Measurements from ENCODE around the gene FXYD5.
A peak's percentile ranks its signal among the peaks of the same experiment; 100 is the strongest.

FXYD5 gene

DNA sequence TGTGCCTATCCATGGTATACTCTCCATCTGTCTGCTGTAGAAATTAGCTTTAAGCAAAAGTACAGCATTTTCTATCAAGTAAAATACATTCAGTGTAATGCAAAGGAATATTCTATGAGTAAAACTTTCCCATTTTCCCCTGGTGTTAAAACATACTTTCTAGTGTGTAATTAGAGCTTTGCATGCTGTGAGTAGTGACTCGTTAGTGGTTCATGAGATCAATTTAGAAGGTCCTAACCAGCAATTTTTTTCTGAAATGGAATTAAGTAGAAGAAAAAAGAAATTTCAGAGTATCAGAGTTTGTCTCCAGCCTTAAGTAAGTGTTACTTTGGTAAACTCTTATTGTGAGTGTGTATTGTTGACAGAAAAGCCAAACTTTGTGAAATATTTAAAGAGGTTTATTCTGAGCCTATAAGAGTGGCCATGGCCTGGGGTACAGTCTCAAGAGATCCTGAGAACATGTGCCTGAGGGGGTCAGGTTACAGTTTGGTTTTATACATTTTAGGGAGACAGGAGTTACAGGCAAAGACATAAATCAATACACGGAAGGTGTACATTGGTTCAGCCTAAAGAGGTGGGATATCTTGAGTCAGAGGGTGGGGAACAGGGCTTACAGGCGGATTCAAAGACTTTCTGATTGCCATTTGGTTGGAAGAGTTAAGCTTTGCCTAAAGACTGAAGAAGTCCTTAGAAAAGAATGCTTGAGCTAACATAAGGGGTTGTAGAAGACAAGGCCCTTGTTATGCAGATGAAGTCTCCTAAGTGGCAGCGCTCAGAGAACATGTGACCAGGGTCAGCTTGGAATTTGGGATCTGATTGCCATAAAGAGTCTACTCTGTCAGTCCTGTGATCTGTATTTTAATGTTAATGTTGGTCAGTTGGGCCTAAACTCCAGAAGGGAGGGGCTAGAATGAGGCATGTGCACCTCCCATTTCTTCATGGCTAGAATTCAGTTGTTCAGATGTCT, 48.5 kb downstream of the FXYD5 start:
- DNase-seq: no peak
- in situ Hi-C loops (cut with HindIII; ENCODE audit: low pct_ligation_motif_present, low pct_unique_long_range_greater_than_20kb, low sequenced_read_pairs): no loop called here

DNA sequence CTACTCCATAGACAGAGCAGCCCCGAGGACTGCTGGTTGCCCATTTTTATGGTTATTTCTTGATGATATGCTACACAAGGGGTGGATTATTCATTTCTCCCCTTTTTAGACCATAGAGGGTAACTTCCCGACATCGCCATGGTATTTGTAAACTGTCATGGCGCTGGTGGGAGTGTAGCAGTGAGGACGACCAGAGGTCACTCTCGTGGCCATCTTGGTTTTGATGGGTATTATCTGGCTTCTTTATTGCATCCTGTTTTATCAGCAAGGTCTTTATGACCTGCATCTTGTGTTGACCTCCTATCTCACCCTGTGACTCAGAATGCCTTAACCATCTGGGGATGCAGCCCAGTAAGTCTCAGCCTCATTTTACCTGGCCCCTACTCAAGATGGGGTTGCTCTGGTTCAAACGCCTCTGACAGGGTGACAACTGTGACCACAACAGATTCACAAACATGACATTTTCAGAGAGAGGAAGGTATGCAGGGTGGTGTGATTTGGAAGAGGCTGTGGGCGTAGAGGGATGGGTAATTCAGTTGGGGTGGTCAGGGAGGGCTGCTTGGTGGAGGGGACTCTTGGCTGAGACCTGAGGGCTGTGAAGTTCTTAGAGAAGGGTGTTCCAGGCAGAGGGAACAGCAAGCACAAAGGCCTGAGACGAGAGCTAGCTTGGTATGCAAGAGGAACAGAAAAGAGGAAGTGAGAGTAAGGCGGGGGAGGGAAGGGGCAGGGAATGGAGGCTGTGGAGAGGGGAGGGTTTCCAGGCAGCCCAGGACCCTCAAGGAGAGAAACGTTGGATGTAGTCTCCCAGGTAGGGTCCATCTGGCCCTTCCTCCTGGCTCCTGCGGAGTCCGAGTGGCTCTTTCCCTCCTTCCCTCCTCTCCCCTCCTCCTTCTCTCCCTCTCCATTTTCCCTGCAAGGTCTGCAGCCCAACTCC, 50.5 kb downstream of the FXYD5 start:
- no peak for DNase-seq
- in situ Hi-C loops (cut with HindIII; ENCODE audit: low pct_ligation_motif_present, low pct_unique_long_range_greater_than_20kb, low sequenced_read_pairs): no loop called here

DNA sequence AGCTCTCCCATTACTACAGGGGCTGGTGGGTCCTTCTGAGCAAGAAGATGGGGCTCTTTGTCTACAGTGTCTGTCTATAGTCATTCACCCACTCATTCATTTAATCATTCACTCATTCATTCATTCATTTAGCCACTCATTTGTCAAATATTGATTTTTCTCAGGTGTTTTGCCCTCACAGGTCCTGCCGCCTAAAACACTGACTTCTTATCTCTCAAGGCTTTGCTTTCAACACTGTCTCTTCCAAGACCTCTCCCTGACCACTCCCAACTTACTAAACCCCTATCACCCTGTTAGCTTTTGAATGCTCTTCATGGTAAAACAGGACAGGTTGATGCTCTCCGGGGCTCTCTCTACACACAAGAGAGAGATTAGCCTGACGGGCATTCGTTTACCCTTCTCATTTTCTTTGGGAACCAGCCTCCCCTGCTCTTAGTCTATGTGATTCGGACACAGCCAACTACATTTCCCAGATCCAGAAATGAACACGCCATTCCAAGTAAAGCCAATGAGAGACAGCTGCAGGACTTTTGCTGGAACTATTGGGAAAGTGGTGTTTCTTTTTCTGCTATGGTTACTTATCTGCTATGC, 51.3 kb downstream of the FXYD5 start:
- in situ Hi-C loops (cut with HindIII; ENCODE audit: low pct_ligation_motif_present, low pct_unique_long_range_greater_than_20kb, low sequenced_read_pairs): no loop called here
- DNase-seq: no peak

DNA sequence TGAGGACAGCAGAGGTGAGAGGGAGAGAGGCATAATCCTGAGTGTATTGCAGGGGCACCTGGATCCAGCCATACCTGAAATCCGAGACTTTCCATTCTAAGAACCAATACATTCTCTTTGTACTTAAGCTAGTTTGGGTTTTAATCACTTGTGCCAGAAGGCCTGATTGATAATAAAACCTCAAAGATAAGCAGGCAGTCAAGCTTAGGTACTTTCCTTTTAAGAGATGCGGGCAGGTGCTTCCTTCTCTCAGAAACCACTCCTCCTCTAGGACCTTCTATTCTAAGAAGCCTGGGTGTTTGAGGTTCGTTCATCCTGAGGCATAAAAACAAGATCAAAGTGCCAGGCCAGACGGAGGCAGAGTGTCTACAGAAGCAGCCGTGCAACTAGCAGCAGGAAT, 51.8 kb downstream of the FXYD5 start:
- in situ Hi-C loops (cut with HindIII; ENCODE audit: low pct_ligation_motif_present, low pct_unique_long_range_greater_than_20kb, low sequenced_read_pairs): no loop called here

DNA sequence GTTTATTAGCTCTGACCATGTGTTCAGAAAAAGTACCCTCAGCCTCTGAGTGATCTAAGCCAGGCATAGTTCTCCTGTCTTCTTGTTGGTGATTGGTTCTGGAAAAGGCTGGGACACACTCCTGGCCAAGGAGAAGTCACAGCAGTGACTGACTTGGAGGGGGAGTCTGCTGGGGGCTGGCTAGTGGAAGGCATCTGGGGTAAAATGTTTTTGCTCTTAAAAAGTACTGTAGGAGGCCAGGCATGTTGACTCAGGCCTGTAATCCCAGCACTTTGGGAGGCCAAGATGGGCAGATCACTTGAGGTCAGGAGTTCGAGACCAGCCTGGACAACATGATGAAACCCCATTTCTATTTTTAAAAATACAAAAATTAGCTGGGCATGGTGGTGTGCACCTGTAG, 52.3 kb downstream of the FXYD5 start:
- DNase-seq: no peak
- in situ Hi-C loops (cut with HindIII; ENCODE audit: low pct_ligation_motif_present, low pct_unique_long_range_greater_than_20kb, low sequenced_read_pairs): no loop called here

More for the DNA sequence above, 51.8 kb downstream of the FXYD5 start:
- no peak for DNase-seq

DNA sequence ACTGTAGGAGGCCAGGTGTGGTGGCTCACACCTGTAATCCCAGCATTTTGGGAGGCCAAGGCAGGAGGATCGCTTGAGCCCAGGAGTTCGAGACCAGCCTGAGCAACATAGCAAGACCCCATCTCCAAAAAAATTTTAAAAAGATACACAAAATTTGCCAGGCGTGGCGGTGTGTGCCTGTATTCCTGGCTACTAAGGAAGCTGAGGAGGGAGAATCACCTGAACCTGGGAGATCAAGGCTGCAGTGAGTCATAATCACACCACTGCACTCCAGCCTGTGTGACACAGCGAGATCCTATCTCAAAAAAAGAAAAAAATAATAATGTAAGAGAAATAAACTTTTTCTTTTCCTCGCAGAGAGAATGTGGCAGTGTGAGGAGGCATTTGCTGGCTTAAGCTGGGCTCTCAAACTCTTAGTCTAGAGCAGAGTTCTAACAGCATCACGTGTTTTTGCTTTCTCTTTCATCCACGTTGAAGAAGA, 52.9 kb downstream of the FXYD5 start:
- DNase-seq: no peak

DNA sequence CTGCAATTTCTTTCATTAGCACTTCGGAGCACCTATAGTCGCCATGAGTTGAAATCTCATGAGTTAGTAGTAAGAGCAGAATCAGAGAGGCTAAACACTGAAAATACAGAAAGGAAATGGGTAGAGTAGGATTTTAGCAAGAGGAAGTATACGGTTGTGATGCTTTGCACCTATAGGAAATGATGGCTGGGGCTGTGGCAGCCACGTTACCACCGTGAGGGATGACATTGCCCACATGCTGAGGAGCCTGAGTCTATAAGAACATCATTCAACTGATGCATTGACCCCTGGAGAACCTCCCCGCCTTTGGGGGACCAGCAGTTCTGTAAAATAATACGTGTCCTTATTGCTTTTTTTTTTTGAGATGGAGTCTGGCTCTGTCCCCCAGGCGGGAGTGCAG, 53.6 kb downstream of the FXYD5 start:
- in situ Hi-C loops (cut with HindIII; ENCODE audit: low pct_ligation_motif_present, low pct_unique_long_range_greater_than_20kb, low sequenced_read_pairs): no loop called here
- no peak for DNase-seq

More for the DNA sequence above, 52.9 kb downstream of the FXYD5 start:
- in situ Hi-C loops (cut with HindIII; ENCODE audit: low pct_ligation_motif_present, low pct_unique_long_range_greater_than_20kb, low sequenced_read_pairs): no loop called here

DNA sequence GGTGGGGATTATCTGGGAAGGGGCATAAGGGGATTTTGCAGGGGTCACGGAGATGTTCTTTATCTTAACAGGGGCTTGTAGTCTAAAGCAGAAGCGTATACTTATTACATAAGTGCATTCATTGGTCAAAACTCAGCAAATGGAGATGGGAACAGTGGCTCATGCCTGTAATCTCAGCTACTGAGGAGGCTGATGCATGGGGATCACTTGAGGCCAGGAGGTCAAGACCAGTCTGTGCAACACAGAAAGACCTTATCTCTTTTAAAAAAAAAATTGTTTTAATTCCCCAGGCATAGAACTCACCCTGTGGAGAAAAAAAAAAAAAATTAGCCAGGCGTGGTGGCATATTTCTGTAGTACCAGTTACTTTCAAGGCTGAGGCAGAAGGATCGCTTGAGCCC, 55.1 kb downstream of the FXYD5 start:
- in situ Hi-C loops (cut with HindIII; ENCODE audit: low pct_ligation_motif_present, low pct_unique_long_range_greater_than_20kb, low sequenced_read_pairs): no loop called here
- DNase-seq: no peak

DNA sequence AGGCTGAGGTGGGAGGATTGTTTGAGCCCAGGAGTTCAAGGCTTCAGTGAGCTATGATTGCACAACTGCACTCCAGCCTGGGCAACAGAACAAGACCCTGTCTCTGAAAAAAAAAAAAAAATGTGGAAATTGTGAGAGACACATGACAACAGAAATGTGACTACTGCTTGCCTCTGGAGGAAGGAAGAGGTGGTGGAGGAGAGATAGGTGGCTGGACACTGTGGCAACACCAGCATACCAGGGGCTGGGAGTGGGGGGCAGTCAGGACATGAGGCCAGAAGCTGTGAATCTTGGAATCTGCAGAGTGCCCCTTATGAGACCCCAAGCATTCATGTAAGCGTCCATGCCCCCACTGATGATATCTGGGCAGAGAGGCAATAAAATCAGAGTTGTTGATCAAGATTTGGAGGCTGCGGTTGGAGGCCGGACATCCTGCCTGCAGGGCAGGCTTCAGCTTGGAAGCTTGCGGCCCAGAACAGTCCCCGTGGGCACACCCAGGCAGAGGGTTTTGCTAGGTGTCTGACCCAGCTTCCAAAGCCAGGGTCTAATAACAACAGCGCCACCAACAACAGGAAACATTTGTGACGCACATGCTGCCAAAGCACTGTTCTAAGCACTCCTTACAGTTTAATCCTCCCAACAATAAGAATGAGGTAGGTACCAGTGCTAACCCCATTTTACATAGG, 57.2 kb downstream of the FXYD5 start:
- no peak for DNase-seq
- in situ Hi-C loops (cut with HindIII; ENCODE audit: low pct_ligation_motif_present, low pct_unique_long_range_greater_than_20kb, low sequenced_read_pairs): no loop called here

DNA sequence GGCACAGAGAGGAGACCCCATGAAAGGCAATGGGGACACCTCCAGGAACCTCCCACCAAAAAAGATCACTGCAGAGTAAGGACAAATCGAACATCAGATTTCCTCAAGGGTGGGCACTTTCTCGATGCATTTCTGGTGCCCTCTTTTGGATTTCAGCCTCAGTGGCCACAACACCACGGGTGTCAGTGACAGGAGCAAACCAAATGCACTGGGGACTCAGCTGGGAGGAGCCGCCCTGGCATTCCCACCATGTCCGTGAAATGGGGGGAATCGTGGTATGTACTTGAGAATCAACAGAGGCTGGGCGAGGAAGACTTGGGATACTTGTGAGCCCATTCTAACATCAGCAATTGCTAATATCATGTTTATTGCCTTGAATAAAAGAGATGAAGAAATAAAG, 57.7 kb downstream of the FXYD5 start:
- no peak for DNase-seq
- in situ Hi-C loops (cut with HindIII; ENCODE audit: low pct_ligation_motif_present, low pct_unique_long_range_greater_than_20kb, low sequenced_read_pairs): no loop called here

DNA sequence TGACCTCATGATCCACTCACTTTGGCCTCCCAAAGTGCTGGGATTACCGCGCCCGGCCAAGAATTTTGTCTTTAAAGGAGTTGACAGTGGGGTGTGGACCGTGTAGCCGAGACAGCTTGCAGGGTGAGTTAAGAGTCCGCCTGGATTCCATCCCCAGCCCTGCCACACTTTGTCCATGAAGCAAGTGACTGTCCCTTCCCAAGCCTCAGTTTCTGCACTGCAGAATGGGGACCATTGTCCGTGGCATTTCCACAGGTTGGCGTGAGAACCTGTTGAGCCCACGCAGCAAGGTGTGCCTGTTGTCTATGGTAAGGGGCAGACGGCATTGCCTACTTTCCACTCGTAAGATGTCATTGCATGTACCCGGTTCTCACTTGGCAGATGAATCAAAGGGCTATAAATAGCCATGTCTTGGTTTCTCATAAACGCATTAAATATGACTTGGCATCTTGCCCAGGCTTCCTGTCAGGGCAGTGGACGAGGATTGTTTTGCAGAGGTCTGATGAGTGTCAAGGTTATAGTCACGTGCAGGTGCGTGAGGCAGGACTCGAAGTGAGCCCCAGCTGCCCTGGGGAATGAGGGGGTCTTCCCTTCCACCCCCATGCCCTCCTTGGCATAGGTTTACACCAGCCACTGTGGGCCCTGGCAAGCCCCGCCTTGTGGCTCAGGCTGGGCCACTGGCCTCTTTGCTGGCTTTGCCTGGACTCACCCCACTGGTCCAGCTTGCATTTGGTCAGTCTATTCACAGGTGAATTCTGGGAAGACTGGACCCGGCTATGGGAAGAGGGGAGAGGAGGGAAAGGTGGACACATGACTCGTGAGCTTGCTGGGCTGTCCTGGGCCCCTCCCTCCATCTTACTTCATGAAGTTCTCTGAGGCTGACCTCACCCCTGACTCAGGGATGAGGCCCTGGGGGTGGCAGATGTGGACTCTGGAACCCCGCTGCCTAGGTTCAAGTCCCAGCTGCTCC, 59.4 kb downstream of the FXYD5 start:
- DNase-seq: peak; percentile 59
- in situ Hi-C loops (cut with HindIII; ENCODE audit: low pct_ligation_motif_present, low pct_unique_long_range_greater_than_20kb, low sequenced_read_pairs): no loop called here

DNA sequence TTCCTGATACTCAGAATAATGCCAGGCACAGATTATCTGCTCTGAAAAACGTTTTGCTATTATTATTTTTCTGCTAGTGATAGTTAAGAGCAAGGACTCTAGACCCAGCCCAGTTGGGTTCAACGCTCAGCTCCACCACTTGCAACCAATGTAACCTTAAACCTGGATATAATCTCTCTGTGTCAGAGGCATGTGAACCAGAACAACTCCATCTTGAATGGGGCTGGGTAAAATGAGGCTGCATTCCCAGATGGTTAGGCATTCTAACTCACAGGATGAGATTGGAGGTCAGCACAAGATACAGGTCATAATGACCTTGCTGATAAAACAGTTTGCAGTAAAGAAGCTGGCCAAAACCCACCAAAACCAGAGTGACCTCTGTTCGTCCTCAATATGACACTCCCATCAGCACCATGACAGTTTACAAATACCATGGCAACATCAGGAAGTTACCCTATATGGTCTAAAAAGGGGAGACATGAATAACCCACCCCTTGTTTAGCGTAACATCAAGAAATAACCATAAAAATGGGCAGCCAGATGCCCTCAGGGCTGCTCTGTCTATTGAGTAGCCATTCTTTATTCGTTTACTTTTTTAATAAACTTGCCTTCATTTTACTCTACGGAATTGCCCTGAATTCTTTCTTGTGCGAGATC, 60.4 kb downstream of the FXYD5 start:
- no peak for DNase-seq
- in situ Hi-C loops (cut with HindIII; ENCODE audit: low pct_ligation_motif_present, low pct_unique_long_range_greater_than_20kb, low sequenced_read_pairs): no loop called here

DNA sequence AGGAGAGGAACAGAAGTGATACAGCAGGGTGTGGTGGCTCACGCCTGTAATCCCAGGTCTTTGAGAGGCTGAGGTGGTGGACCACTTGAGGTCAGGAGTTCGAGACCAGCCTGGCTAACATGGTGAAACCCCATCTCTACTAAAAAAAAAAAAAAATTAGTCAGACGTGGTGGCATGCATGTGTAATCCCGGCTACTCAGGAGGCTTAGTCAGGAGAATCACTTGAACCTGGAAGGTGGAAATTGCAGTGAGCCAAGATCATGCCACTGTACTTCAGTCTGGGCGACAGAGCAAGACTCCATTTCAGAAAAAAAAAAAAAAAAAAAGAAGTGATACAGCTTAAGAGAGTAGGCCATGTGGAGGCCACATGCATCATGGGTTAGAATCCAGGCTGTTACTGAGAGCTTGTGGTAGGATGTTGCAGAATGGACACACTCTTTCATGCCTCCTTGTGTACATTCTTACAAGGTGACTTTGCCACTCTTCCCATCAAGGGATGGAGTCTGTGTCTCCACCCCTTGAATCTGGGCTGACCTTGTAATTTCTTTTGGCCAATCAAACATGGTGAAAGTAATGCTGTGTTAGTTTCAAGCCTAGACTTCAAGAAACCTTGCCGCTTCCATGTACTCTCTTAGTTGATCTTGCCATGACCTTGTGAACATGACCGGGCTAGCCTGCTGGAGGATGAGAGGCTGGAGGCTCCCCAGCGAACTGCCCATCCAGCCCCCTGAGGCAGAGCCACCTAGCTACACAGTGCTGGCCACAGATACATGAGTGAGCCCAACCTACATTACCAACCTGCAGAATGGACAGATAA, 61.7 kb downstream of the FXYD5 start:
- in situ Hi-C loops (cut with HindIII; ENCODE audit: low pct_ligation_motif_present, low pct_unique_long_range_greater_than_20kb, low sequenced_read_pairs): no loop called here
- no peak for DNase-seq

DNA sequence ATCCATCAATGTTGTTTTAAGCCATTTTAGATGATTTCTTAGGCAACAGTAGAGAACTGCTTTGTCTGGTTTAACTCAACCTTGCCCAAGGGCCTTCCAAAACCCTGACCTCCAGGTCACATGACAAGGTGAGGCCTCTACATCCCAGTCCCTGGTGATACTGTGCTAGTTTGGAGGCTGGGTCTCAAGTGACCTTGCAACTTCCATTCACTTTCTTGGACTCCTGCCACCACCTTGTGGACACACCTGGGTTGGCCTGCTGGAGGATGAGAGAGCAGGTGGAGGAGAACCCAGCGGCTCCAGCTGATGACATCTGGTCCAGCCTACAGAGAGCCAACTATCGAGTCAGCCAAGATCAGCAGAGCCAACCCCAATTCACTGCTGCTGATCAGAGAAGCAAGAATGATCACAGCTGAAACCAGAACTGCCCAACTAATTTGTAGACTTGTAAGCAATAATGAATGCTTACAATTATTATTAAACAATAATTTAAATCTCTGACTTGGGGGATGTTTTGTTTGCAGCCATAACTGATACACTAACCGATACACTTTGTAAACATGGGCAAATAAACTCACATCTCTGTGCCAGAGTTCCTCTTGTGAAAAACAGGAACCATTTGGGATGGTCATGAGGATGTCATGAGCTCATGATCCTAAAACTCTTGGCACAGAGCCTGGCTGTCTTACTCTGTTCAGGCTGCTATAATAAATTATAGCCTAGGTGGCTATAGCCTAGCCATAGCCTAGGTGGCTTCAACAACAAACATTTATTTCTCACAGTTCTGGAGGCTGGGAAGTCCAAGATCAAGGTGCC, 62.5 kb downstream of the FXYD5 start:
- no peak for DNase-seq
- in situ Hi-C loops (cut with HindIII; ENCODE audit: low pct_ligation_motif_present, low pct_unique_long_range_greater_than_20kb, low sequenced_read_pairs): no loop called here

DNA sequence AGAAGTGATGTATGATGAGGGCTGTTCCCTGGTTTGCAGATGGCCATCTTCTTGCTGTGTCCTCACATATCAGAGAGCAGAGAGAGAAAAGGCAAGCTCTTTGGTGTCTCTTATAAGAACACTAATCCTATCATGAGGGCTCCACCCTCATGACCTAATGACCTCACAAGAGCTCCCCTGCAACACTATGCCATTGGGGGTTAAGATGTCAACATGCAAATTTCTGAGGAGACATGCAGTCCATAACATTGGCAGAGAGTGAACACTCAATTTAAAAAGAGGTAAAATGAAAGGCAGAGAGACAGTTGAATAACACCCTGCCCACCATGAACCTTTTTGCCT, 63.1 kb downstream of the FXYD5 start:
- no peak for DNase-seq
- in situ Hi-C loops (cut with HindIII; ENCODE audit: low pct_ligation_motif_present, low pct_unique_long_range_greater_than_20kb, low sequenced_read_pairs): no loop called here
